CMK (cell line): Measurements from ENCODE around the gene SP100.
"Not testable (repeated sequence)": the region's sequence is repeated elsewhere in the genome, so short reads cannot be mapped to it uniquely, and the experiment has no call there.

Experiments used
- DNase-seq: peaks from one replicate; pipeline ENCODE4 v3.0.0-alpha.2; 2010; ENCODE audit warnings: low read depth

The SP100 gene

DNA sequence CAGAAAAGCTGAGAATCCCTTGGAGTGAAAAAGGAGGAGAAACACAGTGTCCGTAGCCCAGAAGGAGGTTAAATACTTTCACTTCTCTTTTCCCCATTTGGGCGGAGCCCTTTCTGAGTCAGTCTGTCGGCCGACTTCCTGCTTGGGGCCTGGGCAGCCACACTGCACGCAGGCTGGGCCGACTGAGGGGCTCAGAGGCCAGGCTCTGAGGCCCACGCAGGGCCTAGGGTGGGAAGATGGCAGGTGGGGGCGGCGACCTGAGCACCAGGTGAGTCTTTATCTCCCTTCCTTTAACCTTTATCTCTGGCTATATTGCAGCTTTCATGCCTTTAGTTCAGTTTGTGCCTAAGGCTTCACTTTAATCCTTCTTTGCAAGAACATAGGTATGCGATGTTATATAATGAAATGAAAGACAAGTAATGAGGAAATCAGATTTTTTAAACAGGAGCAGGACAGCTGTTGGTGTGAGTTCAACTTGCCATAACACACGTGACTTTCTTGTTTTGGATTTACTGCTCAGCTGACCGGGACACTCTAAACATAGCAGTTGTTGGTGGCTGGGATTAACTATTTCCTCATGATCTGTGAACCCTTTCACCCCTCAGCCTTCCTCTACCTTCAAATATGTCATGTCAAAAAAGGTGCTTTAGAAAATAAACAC lies at the start of gene SP100:
TSS of gene SP100 (plus strand) at position 141 of the 661 bp plus-strand sequence. CDS start at position 237, 96 bp downstream.
- peak; percentile 31 for DNase-seq

DNA sequence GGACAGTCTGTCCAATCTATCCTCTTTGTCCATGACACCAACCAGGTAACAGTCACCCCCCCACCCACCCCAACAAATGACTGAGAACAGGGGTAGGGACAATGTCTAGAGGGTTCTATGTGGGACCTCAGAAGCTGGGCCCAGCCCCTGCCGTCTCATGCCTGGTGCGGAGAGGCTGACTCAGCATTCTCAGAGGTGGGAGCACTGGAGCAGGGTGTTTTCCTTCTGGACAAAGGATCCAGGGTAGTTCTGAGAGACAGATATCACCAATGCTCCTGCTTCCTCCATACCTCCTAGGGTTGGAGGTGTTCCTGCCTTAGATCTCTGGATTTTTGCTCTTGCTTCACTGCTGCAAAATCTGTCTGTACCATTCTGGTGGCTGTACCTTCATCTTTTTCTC lies 33.9 kb upstream of the SP100 start:
- DNase-seq, result no peak

DNA sequence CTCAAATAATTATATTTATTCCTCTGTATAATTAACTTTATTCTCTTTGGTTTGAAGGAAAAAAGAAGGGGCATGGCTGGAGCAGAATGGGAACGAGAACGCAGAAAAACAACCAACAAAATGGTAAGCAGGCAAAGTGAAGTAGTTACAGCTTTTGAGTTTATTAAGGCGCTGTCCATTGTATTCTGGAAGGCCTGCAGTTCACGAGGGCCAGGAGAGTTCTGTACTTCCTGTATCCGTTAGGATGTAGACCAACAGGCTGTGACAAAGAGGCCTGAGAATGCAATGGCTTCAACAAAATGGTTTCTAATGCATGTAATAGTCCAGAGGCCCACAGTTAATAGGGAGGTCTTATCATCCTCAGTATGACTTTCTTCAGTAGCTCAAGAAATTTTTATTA lies 32.5 kb upstream of the SP100 start:
- DNase-seq, result no peak

DNA sequence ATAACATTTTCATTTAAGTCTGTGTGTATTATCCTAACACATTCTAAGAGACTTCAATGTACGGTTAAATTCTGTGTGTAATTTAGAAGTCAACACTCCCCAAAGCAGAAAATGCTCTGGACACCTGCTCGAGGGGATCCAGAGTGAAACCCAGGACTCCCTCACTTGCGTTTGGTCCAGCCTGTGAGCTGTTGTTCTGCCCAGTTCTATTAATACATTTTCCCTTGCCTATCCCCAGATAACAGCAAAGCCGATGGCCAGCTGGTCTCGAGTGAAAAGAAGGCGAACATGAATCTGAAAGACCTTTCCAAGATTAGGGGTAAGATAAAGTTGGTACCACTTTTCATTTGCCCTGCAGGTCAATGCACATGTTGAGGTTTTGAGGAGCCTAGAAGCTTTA lies 31.0 kb upstream of the SP100 start:
- DNase-seq, result no peak

DNA sequence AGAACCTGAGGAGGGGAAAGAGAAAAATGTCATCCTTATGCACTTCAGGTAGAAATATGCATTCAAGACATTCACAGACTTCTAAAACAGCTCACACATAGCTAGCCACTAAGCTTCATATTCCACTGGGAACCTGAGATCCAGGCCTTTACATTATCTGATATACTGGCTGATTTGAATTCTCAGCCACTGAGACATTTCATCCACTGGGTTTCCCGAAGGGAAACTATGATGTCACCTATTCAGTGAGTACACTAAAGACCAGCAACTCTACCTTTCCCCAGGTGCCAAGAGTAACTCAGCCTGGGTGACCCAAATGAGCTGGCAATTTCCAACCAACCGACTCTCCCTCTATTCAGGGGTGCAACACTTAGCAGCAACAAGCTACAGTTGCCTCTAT lies 21.7 kb upstream of the SP100 start:
- DNase-seq, result no peak

DNA sequence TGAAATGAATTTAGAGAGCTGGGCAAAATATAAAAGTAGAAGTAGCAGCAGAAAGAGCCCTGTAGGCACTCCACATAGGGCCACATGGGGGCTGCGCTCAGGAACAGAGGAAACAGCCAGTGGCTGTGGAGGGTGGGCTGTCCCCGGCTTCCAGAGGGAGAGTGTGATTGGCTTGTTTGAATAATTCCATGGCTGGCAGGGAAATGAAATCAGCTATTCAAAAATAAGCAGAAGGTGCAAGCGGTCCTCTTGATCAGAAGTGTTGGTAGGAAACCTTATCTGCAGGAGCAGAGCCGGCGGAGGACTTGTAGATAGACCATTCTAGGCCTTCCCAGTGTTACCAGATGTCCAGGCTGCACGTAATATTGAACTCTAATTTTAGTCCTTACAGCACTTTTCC lies 17.3 kb upstream of the SP100 start:
- DNase-seq, result peak; percentile 58

DNA sequence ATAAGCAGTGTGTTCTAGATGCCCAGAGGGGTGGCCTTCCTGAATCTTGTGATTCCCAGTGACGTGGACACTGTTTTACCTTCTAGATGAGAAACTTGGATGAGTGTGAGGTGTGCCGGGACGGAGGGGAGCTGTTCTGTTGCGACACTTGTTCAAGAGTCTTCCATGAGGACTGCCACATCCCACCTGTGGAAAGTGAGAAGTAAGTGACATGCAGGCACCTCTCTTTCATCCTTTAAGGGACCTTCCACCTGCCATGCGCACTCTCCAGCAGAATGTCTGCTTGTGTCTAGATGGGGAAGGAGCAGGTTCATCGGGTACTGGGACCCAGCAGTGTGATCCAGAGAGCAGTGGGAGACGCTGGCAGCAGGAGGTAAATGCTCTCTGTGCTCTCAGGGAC lies 16.0 kb upstream of the SP100 start:
- DNase-seq, result no peak

DNA sequence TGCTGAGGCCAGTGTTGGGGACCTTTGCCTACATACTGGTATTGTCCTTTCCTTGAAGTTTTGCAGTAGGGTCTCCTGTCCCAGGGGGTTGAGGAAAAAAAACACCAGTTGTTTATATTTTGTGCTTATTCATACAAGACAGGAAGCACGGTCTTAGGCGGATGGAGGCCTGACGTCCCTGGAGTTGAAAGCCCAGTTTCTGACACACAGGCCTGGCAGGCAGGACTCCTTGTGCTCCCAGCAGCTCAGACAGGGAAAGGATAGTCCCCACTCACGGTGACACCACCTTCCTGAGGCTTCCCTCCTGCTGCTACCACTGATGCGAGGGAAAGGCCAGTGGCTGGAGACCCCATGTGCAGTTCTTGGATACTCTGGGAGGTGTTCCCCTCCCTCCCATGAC lies 15.5 kb upstream of the SP100 start:
- no peak for DNase-seq

DNA sequence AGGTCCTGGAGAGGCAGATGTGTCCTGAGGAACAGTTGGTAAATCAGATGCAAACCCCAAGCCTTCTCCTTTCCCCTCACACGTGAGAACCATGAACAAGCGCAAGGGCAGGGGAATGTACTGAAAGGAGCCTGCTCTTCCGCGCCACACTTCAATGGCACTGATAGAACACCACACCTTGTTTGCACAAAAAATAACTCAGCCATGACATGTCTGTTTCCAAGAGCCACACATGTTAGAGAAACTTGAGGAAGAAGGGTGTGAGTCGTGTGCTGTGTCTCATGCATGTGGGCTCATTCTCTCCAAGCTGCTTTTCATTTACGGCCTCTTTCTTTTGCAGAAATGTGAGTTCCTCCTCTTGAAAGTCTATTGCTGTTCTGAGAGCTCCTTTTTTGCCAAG lies 15.0 kb upstream of the SP100 start:
- not testable (repeated sequence) for DNase-seq

DNA sequence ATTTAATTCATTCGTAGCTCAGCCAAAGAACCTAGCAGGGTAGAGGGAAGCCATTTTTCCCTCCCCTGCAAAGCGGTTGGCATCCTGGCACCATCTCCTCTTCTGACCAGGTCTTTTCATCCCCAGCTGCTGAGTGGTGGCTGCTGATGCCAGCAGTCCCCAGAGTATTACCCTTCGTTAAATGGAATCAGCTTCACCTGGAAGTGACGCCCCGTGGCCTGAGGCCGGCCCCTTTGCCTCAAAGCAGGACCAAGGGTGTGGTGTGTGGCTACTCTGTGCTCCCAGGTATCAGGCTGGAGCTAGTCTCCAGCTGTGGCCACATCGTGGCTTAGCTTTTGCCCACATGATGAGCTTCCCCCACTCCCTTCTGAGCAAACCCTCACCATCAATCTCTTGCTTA lies 12.3 kb upstream of the SP100 start:
- no peak for DNase-seq

DNA sequence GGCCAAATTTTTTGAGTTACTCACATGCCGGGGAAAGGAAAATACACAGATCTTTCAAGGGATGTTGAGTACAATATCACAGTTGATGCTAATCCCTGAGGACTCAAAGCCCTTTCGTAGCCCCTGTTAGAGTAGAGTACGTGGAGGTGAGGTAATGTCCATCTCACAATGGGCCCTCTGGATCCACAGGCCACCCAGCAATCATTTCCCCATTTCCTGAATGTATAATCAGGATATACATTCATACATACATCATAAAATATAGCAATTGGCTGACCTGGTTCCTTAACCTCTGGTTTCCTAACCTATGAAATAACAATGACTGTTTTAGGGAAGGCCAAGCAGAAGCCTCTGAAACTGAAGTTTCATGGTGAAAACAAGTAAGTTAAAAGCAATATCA lies 10.2 kb upstream of the SP100 start:
- no peak for DNase-seq

DNA sequence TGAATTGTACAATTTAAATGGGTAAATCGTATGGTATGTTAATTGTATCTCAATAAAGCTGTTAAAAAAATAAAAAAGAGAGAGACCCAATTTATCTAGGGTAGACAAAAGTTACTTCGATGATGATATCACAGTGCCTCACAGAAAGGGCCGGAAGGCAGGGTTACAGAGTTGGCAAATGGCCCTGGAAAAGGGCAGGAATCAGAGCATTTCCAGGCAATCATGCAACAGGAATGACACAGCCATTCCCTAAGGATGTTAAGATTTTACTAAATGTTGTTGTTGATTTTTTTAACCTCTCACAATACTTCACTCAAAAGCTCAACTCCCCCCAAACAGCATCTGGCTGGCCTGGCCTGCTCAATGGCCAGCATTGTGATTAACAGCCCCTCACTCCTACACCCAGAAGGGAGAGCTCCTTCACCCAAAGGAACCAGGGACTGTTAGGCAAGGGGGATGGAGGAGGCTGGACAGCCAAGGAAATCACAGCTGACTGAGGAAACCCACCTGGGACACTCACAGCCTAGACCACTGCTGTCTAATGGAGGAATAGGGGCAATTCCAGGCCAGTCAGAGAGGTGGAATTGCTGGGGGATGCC lies 7.7 kb upstream of the SP100 start:
- no peak for DNase-seq

DNA sequence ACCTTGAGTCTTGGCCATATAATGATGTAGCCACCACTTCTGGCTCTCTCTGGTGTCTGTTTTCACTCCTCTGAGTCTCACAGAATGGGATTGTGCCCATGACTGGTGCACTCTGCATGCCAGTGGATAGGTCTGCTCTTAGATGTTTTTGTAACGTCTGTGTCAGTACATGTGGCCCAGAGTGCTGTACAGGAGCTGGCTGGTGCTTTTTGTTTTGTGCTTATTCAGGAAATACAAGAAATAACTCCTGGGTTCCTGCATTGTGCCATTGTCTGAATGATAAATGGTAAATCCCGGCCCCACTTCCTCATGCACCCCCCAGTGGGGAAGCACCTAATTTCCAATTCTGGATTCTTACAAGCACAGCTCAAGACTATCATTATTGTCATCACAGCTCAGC lies 6.7 kb upstream of the SP100 start:
- DNase-seq, result not testable (repeated sequence)

DNA sequence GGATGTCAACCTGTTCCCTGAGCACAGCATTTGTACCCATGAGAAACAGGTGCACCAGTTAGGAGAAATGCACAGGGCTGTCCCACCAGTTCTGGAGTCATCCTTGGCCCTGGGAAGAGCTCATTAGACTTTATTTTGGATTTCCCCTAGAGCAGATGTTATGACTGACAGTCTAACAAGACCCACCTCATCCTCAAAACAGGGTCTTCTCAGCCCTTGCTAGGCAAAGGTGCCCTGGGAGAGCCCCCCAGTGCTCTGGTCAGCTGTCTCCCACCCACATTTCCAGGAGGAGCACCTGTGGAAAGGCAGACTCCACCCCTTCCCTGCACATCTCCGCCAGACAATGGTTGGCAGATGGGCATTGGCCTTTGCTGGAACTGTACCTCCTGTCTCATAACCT lies 5.7 kb upstream of the SP100 start:
- no peak for DNase-seq

DNA sequence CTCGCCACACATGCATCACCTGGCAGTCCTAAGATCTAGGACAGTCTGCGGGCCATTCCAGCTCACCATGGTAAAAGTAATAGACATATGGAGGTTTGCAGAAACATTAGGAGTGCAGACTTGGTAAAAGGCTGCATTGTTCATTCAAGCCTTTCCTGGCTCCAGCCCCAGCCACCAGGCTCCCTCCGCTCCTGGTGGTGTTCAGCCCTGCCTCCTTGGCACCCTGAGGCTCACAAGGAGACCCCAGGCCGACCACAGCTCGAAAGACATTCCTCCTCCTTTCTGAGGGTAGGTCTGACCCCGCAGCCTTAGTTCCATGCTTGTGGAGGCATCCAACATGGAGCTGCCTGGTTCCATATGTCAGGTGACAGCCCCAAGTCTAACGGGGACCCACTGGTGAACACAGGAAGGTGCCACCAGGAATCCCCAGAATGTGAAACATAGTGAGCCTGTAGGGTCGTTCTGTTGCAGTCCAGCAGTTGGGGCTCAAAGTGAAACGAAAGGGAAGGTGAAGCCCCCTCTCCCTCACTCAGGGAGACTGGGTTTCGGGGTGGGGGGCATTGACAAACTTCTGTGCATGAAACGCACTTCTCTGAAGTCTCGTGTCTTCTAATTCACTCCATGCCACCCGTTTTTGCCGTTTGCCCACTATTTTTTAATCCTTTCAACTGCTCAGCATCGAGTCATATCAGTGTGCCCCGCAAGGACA lies 5.0 kb upstream of the SP100 start:
- DNase-seq, result no peak

DNA sequence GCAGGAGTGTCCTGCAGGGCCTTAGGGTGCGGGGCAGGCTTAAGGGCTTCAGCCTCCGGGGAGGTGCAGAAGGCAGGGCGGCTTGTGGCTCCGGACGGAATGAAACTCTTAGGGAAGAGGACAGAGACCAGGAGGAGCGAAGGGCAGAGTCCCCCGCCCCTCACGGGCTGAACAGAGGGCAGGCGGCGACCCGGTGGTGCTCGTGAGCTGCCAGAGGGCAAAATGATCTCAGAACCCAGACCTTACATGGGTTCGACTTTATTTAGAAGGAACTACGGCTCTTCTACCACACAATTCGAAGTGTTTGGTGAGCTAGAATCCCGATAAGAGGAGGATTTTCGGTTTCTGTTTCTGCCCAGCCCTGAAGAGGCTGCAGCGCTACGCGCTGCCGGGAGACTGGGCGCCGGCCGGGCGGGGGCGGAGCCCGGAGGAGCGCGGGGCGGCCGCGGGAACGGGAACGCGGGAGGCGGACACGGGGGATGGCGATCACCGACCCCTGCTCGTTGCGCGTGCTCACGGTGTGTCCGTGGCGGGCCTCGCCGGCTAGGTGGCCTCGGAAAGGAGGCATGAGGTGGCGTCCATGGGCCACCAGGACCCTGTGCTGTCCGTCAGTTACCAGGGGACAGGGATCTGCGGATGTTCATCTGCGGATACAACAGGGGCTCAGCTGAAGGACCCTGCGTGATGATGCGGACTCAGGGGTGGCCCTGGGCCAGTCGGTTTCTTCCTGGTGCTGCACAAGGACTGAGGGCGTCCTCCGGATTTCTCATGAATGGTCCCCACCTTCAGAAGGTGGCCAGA lies 4.2 kb upstream of the SP100 start:
- DNase-seq, result peak; percentile 33

DNA sequence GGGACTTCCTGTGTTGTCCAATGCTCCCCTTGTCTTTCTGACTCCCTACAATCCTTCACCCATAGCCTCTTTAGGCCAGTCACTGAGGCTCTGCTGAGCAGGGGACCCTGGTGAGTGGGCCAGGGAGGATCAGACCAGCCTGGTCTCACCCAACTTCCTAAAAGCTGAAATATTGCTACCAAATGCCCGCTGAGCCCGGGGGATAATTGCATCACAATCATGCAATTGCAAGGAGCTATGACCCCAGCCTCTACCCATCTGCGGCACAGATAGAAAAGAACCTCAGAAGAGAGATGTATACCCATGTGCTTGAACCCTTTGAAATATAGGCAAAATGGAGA lies 3.7 kb upstream of the SP100 start:
- no peak for DNase-seq

DNA sequence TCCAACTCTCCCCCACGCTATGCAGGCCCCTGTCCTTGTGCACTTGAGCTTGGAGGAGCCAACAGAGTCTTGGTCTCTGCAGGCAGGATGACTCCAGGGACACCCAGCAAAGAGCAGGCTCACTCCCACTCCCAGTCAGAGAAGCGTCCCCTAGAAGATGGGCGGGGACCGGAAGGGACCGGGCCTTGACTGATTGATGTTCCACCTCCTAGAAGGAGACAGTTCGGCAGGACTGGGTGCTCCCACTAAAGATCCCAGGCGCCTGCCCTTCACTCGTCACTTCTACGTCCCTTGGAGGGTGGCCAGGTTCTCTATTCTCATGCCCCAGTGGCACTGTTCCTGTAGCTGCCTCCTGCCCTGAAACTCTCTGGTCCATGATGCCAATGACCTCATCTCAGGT lies 3.2 kb upstream of the SP100 start:
- no peak for DNase-seq

DNA sequence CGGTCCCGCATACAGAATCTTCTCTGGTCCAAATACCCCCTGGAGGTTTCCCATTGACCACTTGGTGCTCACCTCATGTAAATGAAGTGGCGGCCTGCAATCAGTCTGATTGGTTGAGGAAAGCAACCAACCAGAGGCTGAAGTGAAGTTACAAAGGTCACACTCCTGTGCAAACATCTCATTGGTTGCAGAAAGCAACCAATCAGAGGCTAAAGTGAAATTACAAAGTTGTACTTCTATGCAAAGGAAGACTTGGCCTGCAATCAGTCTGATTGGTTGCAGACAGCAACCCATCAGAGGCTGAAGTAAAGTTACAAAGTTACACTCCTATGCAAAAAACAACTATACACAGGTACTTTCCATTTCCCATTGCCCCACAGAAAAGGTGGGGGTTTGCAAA lies 2.5 kb upstream of the SP100 start:
- no peak for DNase-seq

DNA sequence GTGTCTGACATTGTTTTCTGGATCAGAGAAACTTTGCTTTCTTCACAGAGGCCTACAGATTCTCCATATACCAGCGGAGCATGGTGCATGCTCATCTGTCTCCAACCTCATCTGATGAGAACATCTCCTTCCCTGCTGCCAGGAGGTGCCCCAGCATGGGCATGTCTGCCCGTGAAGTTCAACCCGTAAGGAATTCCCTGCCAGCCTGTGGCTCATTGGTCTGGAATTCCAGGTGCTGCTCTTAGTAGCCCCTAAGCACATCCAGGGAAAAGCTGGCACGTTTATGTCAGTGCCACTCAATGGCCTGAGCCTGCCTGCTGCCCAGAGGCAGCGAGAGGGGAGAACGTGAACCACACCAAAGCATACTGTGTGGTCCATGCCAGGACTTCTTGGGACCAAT lies 1.7 kb upstream of the SP100 start:
- no peak for DNase-seq

DNA sequence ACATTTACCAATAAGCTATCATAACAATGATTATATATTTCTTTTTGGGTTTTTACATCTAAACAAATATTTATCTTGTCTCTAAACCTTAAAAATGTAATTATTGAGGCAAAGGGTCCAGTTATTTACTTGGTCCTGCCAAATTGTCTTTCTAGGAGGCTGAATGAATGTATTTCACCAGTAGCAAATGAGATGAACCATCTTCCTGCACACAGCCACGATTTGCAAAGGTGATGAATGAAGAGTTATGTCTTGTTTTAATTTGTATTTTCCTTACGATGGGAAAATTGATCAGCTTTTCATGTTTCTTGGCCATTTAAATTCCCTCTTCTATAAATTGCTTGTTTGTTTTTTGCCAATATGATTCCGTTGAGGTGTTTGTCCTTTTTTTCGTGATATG lies 1.4 kb downstream of the SP100 start:
- DNase-seq, result no peak

DNA sequence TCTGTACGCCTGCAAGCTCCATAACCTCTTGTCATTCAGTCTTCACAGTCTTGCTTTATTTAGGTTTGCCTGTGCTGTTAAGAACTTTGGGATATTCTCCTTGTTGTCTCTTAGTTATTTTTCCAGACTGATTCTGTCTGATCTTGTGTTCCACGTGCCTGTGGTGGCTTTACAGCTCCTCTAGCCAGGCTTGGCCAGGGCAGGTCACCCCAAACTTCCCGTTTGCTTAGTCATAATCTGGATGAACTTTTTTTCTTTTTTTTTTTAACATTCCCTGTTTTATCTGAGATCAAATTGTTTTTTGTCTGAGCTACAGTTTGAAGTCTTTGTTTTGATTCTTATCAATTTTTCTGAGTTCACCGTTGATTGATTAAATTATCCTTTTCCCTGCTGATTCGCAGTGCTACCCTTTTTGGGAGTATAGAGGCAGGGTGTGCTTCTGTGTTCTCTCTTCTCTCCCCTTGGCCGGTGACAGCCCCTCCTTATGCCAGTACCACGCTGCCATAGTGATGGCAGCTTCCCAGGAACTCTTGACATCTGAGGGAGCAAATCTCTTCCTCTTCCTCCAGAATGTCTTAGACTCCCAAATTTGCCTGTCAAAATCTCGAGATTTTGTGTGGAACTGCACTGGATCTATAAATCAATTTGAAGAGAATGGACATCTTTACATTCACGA lies 2.5 kb downstream of the SP100 start:
- DNase-seq, result no peak
